ENCODE results near the gene NCKIPSD. TPM values are rescaled to one million over a fixed set of nuclear protein-coding genes. Genes with fewer than 3 reads are reported as not detected.

The NCKIPSD gene
- total RNA-seq, 1 donor from 2014 or later, result 18.3 TPM

DNA sequence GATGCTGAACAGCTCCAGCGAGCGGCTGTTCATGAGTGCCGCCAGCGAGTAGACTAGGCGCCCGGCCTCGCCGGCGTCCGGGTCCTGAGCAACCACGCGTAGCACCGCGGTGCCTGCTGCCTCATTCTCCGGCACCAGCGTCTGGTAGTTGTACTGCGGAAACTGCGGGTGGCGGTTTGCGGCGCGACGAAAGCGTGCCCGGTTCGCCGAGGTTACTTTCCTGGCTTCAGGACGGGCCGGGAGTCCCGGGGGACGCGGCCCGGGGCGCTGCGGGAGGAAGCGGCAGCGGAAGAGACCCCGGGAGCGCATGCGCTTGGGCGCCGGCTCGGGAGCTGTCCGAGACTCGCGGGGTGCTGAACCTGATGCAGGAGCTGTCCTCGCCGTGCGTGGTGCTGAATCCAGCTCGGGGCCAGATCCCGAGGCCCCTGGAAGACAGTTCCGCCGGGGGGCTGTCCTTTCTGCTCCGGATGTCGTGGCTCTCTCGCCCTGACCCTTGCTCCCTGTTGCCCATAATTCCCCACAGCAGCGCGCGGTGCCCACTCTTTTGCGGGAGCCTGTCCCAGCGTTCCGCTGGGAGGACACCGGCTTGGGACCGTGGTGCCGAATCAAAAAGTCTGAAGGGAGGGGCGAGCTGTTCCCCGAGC is 24.1 kb downstream of the NCKIPSD start:
- Histone ChIP-seq H3K27ac (no peak overlapping the region), H3K9me3 (no peaks in the 10 kb centered on the region), H3K4me1 (peaks cover 23% of the 10 kb centered on the region), H3K27me3 (peaks cover 31% of the 10 kb centered on the region), H3K4me3 (peak overlapping the region; percentile 35), H3K36me3 (no peaks in the 10 kb centered on the region)
- TF ChIP-seq, protein P1, sequence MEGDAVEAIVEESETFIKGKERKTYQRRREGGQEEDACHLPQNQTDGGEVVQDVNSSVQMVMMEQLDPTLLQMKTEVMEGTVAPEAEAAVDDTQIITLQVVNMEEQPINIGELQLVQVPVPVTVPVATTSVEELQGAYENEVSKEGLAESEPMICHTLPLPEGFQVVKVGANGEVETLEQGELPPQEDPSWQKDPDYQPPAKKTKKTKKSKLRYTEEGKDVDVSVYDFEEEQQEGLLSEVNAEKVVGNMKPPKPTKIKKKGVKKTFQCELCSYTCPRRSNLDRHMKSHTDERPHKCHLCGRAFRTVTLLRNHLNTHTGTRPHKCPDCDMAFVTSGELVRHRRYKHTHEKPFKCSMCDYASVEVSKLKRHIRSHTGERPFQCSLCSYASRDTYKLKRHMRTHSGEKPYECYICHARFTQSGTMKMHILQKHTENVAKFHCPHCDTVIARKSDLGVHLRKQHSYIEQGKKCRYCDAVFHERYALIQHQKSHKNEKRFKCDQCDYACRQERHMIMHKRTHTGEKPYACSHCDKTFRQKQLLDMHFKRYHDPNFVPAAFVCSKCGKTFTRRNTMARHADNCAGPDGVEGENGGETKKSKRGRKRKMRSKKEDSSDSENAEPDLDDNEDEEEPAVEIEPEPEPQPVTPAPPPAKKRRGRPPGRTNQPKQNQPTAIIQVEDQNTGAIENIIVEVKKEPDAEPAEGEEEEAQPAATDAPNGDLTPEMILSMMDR (IDR thresholded peaks at IDR 0.05), result no peak
- ATAC-seq, result peak; percentile 61
- intact Hi-C loops (cut with DNase I), result no loop called here
- DNase-seq, result peak; percentile 83

- Histone ChIP-seq H3K9me3 (no peaks in the 10 kb centered on the region), H3K36me3 (no peaks in the 10 kb centered on the region), H3K27me3 (peaks cover 31% of the 10 kb centered on the region), H3K4me1 (peaks cover 26% of the 10 kb centered on the region), H3K4me3 (no peak overlapping the region), H3K27ac (no peak overlapping the region)
- DNase-seq (no peak), ATAC-seq (no peak)
- TF ChIP-seq, protein P1 (IDR thresholded peaks at IDR 0.05), result no peak
- intact Hi-C loops (cut with DNase I), result no loop called here
These were observed 24.8 kb downstream of the NCKIPSD start for GRCh38 chr3:48660800-48661400.

- Histone ChIP-seq H3K4me1 (peaks cover 13% of the 10 kb centered on the region), H3K27me3 (peaks cover 11% of the 10 kb centered on the region), H3K4me3 (peak overlapping the region; percentile 64), H3K27ac (peak overlapping the region; percentile 61), H3K9me3 (no peaks in the 10 kb centered on the region), H3K36me3 (no peaks in the 10 kb centered on the region)
- DNase-seq (no peak), ATAC-seq (no peak)
- intact Hi-C loops (cut with DNase I), result no loop called here
- TF ChIP-seq, protein P1 (IDR thresholded peaks at IDR 0.05), result no peak
These were observed 28.9 kb downstream of the NCKIPSD start for GRCh38 chr3:48656841-48657281.

DNA sequence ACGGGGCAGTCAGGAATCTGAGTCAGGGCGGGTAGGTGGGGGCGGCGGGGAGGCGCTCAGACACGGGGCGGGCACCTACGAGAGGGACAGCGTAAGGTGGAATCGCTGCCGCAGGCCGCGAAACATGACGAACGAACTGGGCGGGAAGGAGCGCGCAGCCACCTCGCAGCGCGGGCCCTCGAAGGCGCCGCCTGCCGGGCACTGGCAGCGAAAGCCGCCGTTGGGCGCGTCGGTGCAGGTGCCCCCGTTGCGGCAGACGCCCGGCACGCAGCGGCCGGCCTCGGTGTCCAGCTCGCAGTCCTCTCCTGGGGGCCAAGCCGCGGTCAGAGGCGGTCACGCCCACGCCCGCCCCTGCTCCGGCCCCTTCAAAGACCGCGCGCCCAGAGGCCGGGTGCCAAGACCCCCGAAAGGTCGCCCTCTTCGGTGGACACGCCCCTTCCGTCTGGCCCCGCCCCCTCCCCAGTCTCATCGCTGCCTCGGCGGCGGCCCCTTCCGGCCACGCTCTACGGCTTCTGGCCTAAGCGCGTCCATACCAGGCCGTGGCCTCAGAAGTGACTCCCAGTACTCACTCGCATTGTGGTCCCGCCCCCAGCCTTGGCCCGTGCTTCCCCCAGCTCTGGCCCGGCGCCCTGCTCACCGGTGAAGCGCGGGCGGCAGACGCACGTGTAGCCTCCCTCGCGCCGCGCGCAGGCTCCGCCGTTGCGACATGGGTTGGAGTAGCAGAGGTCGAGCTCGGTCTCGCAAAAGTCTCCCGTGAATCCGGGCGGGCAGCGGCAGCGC is 29.5 kb downstream of the NCKIPSD start:
- peaks cover 9% of the 10 kb centered on the region for H3K27me3 ChIP-seq
- H3K9me3 ChIP-seq, result no peaks in the 10 kb centered on the region
- peak overlapping the region; percentile 64 for H3K4me3 ChIP-seq
- TF ChIP-seq, protein P1 (IDR thresholded peaks at IDR 0.05), result peak; percentile 66
- peak overlapping the region; percentile 61 for H3K27ac ChIP-seq
- peak; percentile 94 for ATAC-seq
- H3K36me3 ChIP-seq, result no peaks in the 10 kb centered on the region
- intact Hi-C loops (cut with DNase I), result no loop called here
- peaks cover 8% of the 10 kb centered on the region for H3K4me1 ChIP-seq
- peak; percentile 94 for DNase-seq

- TF ChIP-seq, protein P1 (IDR thresholded peaks at IDR 0.05), result no peak
- ATAC-seq (peak; percentile 1), DNase-seq (no peak)
- intact Hi-C loops (cut with DNase I), result no loop called here
- peak overlapping the region; percentile 64 for H3K4me3 ChIP-seq
- peak overlapping the region; percentile 61 for H3K27ac ChIP-seq
- H3K36me3 ChIP-seq, result no peaks in the 10 kb centered on the region
- H3K9me3 ChIP-seq, result no peaks in the 10 kb centered on the region
- H3K4me1 ChIP-seq, result peaks cover 7% of the 10 kb centered on the region
- peaks cover 3% of the 10 kb centered on the region for H3K27me3 ChIP-seq
These were observed 30.1 kb downstream of the NCKIPSD start for GRCh38 chr3:48655606-48656005.
